ENCODE measurements around the gene ERICH2.

ERICH2 gene

GRCh38 chr2:170836027-170836426 is 65.8 kb downstream of the ERICH2 start:
- DNase-seq (ENCODE audit: insufficient read length, low spot score) (no peak), FAIRE-seq (no peak)

DNA sequence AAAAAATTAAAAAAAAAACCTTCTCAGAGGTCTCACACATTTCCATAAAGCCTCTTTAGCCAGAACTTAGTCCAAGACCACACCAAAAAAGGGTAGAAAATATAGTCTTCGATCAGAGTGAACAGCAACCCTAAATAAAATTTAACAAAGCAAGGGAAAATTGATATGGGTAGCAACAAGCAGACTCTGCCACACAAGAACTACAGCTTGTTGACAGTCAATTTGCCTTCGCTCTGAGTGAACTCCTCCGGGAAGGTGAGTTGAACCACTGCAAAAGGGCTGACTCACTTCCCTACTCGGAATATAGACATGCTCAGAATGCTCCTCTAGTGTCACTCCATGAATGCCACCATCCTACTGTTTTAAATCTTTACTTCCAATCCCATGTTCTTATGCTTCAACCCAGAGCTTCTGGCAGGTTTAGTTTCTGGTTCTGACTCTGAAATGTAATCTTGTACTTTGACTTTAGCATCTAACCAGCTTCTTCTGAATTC is 70.6 kb downstream of the ERICH2 start:
- DNase-seq (ENCODE audit: insufficient read length, low spot score) (no peak), FAIRE-seq (no peak)

- no peak for DNase-seq (ENCODE audit: insufficient read length, low spot score)
- FAIRE-seq: no peak
Observed at GRCh38 chr2:170842785-170843184, 72.6 kb downstream of the ERICH2 start.

- FAIRE-seq (no peak), DNase-seq (ENCODE audit: insufficient read length, low spot score) (no peak)
Observed at GRCh38 chr2:170843656-170844055, 73.5 kb downstream of the ERICH2 start.

DNA sequence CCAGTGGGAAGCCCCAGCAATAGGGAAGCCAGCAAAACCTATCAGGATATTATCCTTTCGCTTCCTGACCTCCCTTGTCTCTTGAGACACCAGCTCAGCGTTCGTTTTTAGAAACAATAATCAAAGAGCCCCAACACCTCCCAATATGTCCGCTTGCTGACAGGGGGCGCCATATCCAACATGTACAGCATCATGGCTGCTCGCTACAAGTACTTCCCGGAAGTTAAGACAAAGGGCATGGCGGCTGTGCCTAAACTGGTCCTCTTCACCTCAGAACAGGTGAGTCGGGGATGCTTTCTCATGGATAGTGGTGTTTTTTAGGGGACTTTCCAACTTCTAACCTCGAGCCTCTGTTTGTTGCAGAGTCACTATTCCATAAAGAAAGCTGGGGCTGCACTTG is 75.2 kb downstream of the ERICH2 start:
- DNase-seq (ENCODE audit: insufficient read length, low spot score) (no peak), FAIRE-seq (no peak)

DNA sequence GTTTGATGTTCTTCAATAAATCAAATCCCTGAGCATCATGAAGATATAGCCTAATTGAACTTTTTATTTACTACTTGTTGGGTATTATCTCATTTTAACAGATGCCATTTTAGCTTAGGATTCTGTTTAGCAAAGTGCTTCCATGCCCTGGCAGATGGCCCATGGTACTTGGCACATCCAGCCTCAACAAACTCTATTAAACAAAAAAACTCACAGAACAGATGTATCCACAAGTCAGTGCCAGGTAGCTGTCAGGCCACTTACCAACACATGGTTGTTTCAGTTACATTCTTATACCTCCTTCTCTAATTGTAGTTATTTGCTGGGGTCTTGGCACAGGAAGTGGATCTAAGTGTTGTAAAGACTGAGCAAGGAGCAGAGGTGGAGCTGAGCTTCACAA is 76.1 kb downstream of the ERICH2 start:
- DNase-seq (ENCODE audit: insufficient read length, low spot score): no peak
- FAIRE-seq: no peak

DNA sequence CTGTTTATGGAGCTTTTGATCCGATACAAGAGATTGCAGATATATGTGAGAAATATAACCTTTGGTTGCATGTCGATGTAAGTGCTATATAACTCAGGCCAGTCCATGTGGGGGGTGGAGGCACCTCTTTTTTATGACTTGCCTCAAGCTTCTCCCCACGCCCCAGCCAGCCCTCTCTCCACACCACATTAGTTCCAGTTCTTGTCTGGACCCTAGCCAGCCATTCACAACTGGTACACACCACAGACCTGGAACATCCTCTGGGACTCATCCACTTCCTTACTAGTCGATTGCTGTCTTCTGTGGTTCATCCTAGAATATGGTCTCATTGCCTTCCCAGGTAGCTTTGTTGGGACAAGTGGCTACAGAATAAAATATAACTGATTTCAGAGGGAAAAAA is 77.5 kb downstream of the ERICH2 start:
- FAIRE-seq (no peak), DNase-seq (ENCODE audit: insufficient read length, low spot score) (no peak)

Data from GM19239 (cell line).